ENCODE measurements around the gene MYO5B.

The MYO5B gene

GRCh38 chr18:50199921-50200320 lies 5.0 kb upstream of the MYO5B start:
- TF ChIP-seq, protein P1, sequence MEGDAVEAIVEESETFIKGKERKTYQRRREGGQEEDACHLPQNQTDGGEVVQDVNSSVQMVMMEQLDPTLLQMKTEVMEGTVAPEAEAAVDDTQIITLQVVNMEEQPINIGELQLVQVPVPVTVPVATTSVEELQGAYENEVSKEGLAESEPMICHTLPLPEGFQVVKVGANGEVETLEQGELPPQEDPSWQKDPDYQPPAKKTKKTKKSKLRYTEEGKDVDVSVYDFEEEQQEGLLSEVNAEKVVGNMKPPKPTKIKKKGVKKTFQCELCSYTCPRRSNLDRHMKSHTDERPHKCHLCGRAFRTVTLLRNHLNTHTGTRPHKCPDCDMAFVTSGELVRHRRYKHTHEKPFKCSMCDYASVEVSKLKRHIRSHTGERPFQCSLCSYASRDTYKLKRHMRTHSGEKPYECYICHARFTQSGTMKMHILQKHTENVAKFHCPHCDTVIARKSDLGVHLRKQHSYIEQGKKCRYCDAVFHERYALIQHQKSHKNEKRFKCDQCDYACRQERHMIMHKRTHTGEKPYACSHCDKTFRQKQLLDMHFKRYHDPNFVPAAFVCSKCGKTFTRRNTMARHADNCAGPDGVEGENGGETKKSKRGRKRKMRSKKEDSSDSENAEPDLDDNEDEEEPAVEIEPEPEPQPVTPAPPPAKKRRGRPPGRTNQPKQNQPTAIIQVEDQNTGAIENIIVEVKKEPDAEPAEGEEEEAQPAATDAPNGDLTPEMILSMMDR (IDR thresholded peaks at IDR 0.05; ENCODE audit: low read depth, low read length, poor library complexity, severe bottlenecking): no peak
- TF ChIP-seq EZH2phosphoT487 (IDR thresholded peaks at IDR 0.05; ENCODE audit: borderline replicate concordance, low read length): no peak
- Histone ChIP-seq H3F3A (ENCODE audit: control insufficient read depth, insufficient read depth) (no peaks in the 10 kb centered on the region), H3K27ac (ENCODE audit: low read depth, low read length) (no peak overlapping the region), H3K4me3 (ENCODE audit: low read length) (no peak overlapping the region), H3K36me3 (ENCODE audit: control insufficient read depth, low read length) (no peaks in the 10 kb centered on the region), H4K20me1 (ENCODE audit: control insufficient read depth, insufficient read depth, low read depth, low read length) (no peaks in the 10 kb centered on the region), H3K9me2 (replicated peaks; ENCODE audit: control insufficient read depth, low read length) (no peaks in the 10 kb centered on the region), H3K9me3 (ENCODE audit: control insufficient read depth, insufficient read depth, low read length) (no peaks in the 10 kb centered on the region), H3K4me2 (ENCODE audit: low read length) (no peak overlapping the region), H3K79me2 (ENCODE audit: control insufficient read depth, low read length) (no peaks in the 10 kb centered on the region), H3K27me3 (ENCODE audit: control insufficient read depth, low read length) (peaks cover 36% of the 10 kb centered on the region), H3K4me1 (ENCODE audit: control insufficient read depth, low read length) (peaks cover 6% of the 10 kb centered on the region; the same call in 1 of the 2 replicates)

DNA sequence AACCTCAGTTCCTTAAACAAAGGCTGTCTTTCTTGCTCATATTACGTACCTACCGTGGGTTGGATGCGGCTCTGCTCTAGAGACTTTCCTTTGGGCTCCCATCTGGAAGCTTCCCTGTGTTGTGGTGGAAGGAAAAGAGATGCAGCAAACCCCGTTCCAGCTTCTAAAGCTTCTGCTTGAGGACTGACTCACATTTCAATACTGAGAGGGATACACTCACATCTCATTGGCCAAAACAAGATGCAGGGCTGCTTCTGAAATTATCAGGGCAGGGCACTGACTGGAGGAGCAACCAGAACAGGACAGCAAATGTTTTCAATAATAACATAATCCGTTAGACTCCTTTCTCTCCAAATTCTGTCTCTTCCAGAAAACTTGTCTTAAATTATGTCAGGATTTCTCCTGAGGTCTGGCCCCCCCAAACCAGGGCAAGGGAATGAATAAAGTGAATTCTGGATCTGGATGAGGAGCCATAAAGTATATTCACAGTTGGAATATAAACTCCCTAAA lies 4.5 kb upstream of the MYO5B start:
- no peak overlapping the region for H3K27ac ChIP-seq (ENCODE audit: low read depth, low read length)
- peaks cover 6% of the 10 kb centered on the region; the same call in 1 of the 2 replicates for H3K4me1 ChIP-seq (ENCODE audit: control insufficient read depth, low read length)
- no peaks in the 10 kb centered on the region for H3K36me3 ChIP-seq (ENCODE audit: control insufficient read depth, low read length)
- H3K27me3 ChIP-seq (ENCODE audit: control insufficient read depth, low read length): peaks cover 36% of the 10 kb centered on the region
- H4K20me1 ChIP-seq (ENCODE audit: control insufficient read depth, insufficient read depth, low read depth, low read length): no peaks in the 10 kb centered on the region
- H3K9me2 ChIP-seq (replicated peaks; ENCODE audit: control insufficient read depth, low read length): no peaks in the 10 kb centered on the region
- H3F3A ChIP-seq (ENCODE audit: control insufficient read depth, insufficient read depth): no peaks in the 10 kb centered on the region
- no peak overlapping the region for H3K4me2 ChIP-seq (ENCODE audit: low read length)
- no peaks in the 10 kb centered on the region for H3K9me3 ChIP-seq (ENCODE audit: control insufficient read depth, insufficient read depth, low read length)
- H3K4me3 ChIP-seq (ENCODE audit: low read length): no peak overlapping the region
- TF ChIP-seq, protein P1 (IDR thresholded peaks at IDR 0.05; ENCODE audit: low read depth, low read length, poor library complexity, severe bottlenecking): no peak
- TF ChIP-seq EZH2phosphoT487 (IDR thresholded peaks at IDR 0.05; ENCODE audit: borderline replicate concordance, low read length): no peak
- H3K79me2 ChIP-seq (ENCODE audit: control insufficient read depth, low read length): no peaks in the 10 kb centered on the region

DNA sequence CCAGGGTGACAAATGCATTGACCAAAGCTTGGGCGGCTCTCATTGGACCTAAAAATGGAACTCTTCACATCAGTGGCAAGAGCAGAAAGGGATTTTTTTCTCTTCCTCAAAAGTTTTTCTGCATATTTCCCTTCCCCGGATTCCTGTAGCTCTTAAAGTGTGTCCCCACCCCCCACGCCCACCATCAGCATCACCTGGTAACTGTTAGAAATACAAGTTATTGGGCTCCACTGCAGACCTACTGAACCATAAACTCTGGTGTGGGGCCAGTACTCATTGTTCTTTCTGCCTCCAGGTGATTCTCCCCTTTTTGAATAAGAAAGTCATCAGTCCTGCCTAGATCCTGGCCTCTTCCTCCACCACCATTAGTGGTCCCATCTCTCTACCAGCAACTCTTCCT lies 1.3 kb upstream of the MYO5B start:
- H3K79me2 ChIP-seq (ENCODE audit: control insufficient read depth, low read length): no peaks in the 10 kb centered on the region
- peaks cover 43% of the 10 kb centered on the region for H3K27me3 ChIP-seq (ENCODE audit: control insufficient read depth, low read length)

More for the DNA sequence above, 1.3 kb upstream of the MYO5B start:
- Histone ChIP-seq H3K4me1 (ENCODE audit: control insufficient read depth, low read length) (peaks cover 3% of the 10 kb centered on the region; the same call in 1 of the 2 replicates), H3K9me3 (ENCODE audit: control insufficient read depth, insufficient read depth, low read length) (no peaks in the 10 kb centered on the region), H3K4me2 (ENCODE audit: low read length) (no peak overlapping the region), H3K9me2 (replicated peaks; ENCODE audit: control insufficient read depth, low read length) (no peaks in the 10 kb centered on the region), H4K20me1 (ENCODE audit: control insufficient read depth, insufficient read depth, low read depth, low read length) (no peaks in the 10 kb centered on the region), H3F3A (ENCODE audit: control insufficient read depth, insufficient read depth) (no peaks in the 10 kb centered on the region), H3K36me3 (ENCODE audit: control insufficient read depth, low read length) (no peaks in the 10 kb centered on the region), H3K27ac (ENCODE audit: low read depth, low read length) (no peak overlapping the region), H3K4me3 (ENCODE audit: low read length) (no peak overlapping the region)
- TF ChIP-seq, protein P1 (IDR thresholded peaks at IDR 0.05; ENCODE audit: low read depth, low read length, poor library complexity, severe bottlenecking): no peak
- TF ChIP-seq EZH2phosphoT487 (IDR thresholded peaks at IDR 0.05; ENCODE audit: borderline replicate concordance, low read length): no peak

Data from DOHH2 (cell line).